OCI-LY1 (cell line): ENCODE data around the gene PCDHGC3.
A peak's percentile ranks its signal among the peaks of the same experiment; 100 is the strongest.

Source experiments
- H2AFZ ChIP-seq: fragments of 200-600 bp; sonication (generic), shearing (Covaris generic); 2 replicates; pipeline ENCODE4 v1.6.0; 2014; ENCODE audit warnings: antibody characterized with exemption, mild to moderate bottlenecking, low read length
- H3F3A ChIP-seq: fragments of 200-600 bp; sonication (generic), shearing (Covaris generic); 2 replicates; pipeline ENCODE4 v1.6.0; 2014; ENCODE audit warnings: mild to moderate bottlenecking, antibody characterized with exemption, low read length, moderate library complexity; ENCODE audit not compliant: insufficient read depth
- H3K27ac ChIP-seq: fragments of 200-600 bp; sonication (generic); 2 replicates; pipeline ENCODE4 v1.5.1; 2014; ENCODE audit warnings: low read length, mixed run types, mild to moderate bottlenecking, low read depth; ENCODE audit not compliant: poor library complexity, severe bottlenecking
- H3K27me3 ChIP-seq: fragments of 200-600 bp; sonication (generic); 2 replicates; pipeline ENCODE4 v1.6.0; 2014; ENCODE audit warnings: antibody characterized with exemption, mild to moderate bottlenecking, low read length, moderate library complexity; ENCODE audit not compliant: insufficient read depth
- H3K36me3 ChIP-seq: fragments of 200-600 bp; sonication (generic); 2 replicates; pipeline ENCODE4 v1.6.1; 2014; ENCODE audit warnings: mild to moderate bottlenecking, antibody characterized with exemption, low read length, moderate library complexity, mixed read lengths; ENCODE audit not compliant: insufficient read depth
- H3K4me1 ChIP-seq: fragments of 200-600 bp; sonication (generic); 2 replicates; pipeline ENCODE4 v1.5.1; 2014; ENCODE audit warnings: mild to moderate bottlenecking, low read length, moderate library complexity; ENCODE audit not compliant: insufficient read depth, severe bottlenecking
- H3K4me2 ChIP-seq: fragments of 200-600 bp; sonication (generic), shearing (Covaris generic); 2 replicates; pipeline ENCODE4 v1.6.1; 2014; ENCODE audit warnings: low read length
- H3K4me3 ChIP-seq: fragments of 200-600 bp; sonication (generic); 2 replicates; pipeline ENCODE4 v1.5.1; 2014; ENCODE audit warnings: low read length, low read depth, mild to moderate bottlenecking, mixed read lengths; ENCODE audit not compliant: poor library complexity, severe bottlenecking
- H3K79me2 ChIP-seq: fragments of 200-600 bp; shearing (Covaris generic); 2 replicates; pipeline ENCODE4 v1.6.1; 2016; ENCODE audit warnings: mixed run types, low read length, mixed read lengths; ENCODE audit not compliant: insufficient read depth
- H3K9ac ChIP-seq: fragments of 200-600 bp; sonication (generic), shearing (Covaris generic); 2 replicates; pipeline ENCODE4 v1.6.1; 2014; ENCODE audit warnings: mild to moderate bottlenecking, low read length, mixed read lengths
- H3K9me2 ChIP-seq: fragments of 200-600 bp; sonication (generic), shearing (Covaris generic); 2 replicates; pipeline ENCODE4 v1.6.1; 2014; ENCODE audit warnings: low read depth, mild to moderate bottlenecking, low read length, mixed read lengths
- H3K9me3 ChIP-seq: fragments of 200-600 bp; shearing (Covaris generic); 2 replicates; pipeline ENCODE4 v1.6.1; 2014; ENCODE audit warnings: low read length, mixed read lengths
- H4K20me1 ChIP-seq: fragments of 200-600 bp; sonication (generic), shearing (Covaris generic); 2 replicates; pipeline ENCODE4 v1.6.0; 2016; ENCODE audit warnings: mild to moderate bottlenecking, low read length; ENCODE audit not compliant: insufficient read depth
- CTCF ChIP-seq: fragments of 200-600 bp; sonication (generic), shearing (Covaris generic); IDR thresholded peaks from 2 replicates; pipeline ENCODE4 v1.5.1; 2017; ENCODE audit warnings: mild to moderate bottlenecking, antibody characterized with exemption, low read length, moderate library complexity, mixed read lengths
- EZH2 ChIP-seq: fragments of 200-600 bp; sonication (generic), shearing (Covaris generic); IDR thresholded peaks from 2 replicates; pipeline ENCODE4 v1.8.0; 2017; ENCODE audit warnings: borderline replicate concordance, mixed run types, mild to moderate bottlenecking, antibody characterized with exemption, low read length, moderate library complexity, mixed read lengths

PCDHGC3 gene

DNA sequence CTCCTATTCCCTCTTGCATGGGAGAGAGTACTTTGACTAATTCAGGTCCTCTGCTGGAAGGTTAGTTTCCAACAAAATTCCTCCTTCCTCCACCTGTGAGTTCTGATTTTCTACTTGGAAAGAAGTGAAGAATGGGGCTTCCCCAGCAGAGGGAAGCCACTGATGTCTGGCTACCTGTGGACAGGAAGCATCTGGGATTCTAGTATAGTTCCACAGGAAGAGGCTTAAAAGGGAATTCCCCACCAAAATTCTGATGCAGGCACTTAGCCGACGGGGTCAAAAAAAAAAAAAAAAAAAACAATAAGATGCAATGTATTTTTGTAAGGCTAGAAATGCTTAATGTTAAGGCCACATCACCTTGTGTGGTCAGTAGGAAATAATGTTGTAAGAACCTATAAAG lies 46.5 kb downstream of the PCDHGC3 start:
- H3K79me2 ChIP-seq, result no peaks in the 10 kb centered on the region
- no peak overlapping the region for H3K4me2 ChIP-seq
- no peak overlapping the region for H2AFZ ChIP-seq
- no peak overlapping the region for H3K9ac ChIP-seq
- H3K9me3 ChIP-seq, result no peaks in the 10 kb centered on the region
- peaks cover 73% of the 10 kb centered on the region for H3K36me3 ChIP-seq
- H3K27ac ChIP-seq, result no peak overlapping the region
- no peaks in the 10 kb centered on the region for H3F3A ChIP-seq
- H3K27me3 ChIP-seq, result no peaks in the 10 kb centered on the region
- H3K4me1 ChIP-seq, result peaks cover 16% of the 10 kb centered on the region
- no peak overlapping the region for H3K4me3 ChIP-seq
- TF ChIP-seq CTCF (no peak), EZH2 (no peak)
- H4K20me1 ChIP-seq, result no peaks in the 10 kb centered on the region
- H3K9me2 ChIP-seq, result no peaks in the 10 kb centered on the region

DNA sequence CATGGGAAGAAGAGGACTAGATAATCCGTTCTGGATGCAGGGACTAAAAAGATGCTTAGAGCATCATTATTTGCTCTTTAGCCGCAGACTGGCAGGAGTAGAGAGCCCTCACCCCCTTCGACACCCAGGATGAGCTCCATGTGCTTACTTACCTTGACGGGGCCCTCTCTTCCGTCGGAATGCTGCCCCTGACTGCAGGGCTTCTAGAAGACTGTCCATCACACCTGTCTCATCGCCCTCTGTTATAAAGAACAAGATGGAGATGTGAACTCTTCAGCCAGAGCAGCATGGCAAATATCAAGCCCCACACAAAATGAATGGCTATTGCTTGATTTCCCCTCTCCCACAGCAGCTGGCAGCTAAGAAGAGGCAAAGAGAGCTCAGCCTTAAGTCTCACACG lies 48.2 kb downstream of the PCDHGC3 start:
- Histone ChIP-seq H3K79me2 (no peaks in the 10 kb centered on the region), H2AFZ (no peak overlapping the region), H3F3A (no peaks in the 10 kb centered on the region), H3K4me1 (peaks cover 33% of the 10 kb centered on the region), H3K9me3 (no peaks in the 10 kb centered on the region), H3K4me2 (no peak overlapping the region), H3K9ac (no peak overlapping the region), H3K36me3 (peaks cover 81% of the 10 kb centered on the region), H3K27me3 (no peaks in the 10 kb centered on the region), H3K9me2 (no peaks in the 10 kb centered on the region), H3K4me3 (no peak overlapping the region), H4K20me1 (no peaks in the 10 kb centered on the region), H3K27ac (no peak overlapping the region)
- TF ChIP-seq CTCF (no peak), EZH2 (no peak)

GRCh38 chr5:141524604-141525597 lies 49.1 kb downstream of the PCDHGC3 start:
- Histone ChIP-seq H4K20me1 (no peaks in the 10 kb centered on the region), H3K27me3 (no peaks in the 10 kb centered on the region), H3K4me2 (peak overlapping the region; percentile 48), H3K36me3 (peaks cover 72% of the 10 kb centered on the region), H3K27ac (peak overlapping the region; percentile 83), H3K9me2 (no peaks in the 10 kb centered on the region), H3F3A (no peaks in the 10 kb centered on the region; the same call in 1 of the 2 replicates), H3K4me1 (peaks cover 42% of the 10 kb centered on the region), H2AFZ (no peak overlapping the region), H3K9ac (peak overlapping the region; percentile 39; the same call in 1 of the 2 replicates), H3K79me2 (no peaks in the 10 kb centered on the region), H3K9me3 (no peaks in the 10 kb centered on the region), H3K4me3 (peak overlapping the region; percentile 9)
- no peak for TF ChIP-seq EZH2
- peak; percentile 100 for TF ChIP-seq CTCF
